Stimulated activated CD8-positive, alpha-beta memory T cell treated with anti-CD3 and anti-CD28 coated beads, Interleukin-7, amount 100 ng/mL, for 48 hours (primary cell): ENCODE data around the gene EIF1B.

ENCODE experiments used
- DNase-seq, 2 donors: peaks; one replicate each; pipeline ENCODE4 v3.0.0-alpha.2; 2020; ENCODE audit warnings: low read depth in 1 of 2; ENCODE audit errors: extremely low read depth in 1 of 2

The EIF1B gene

GRCh38 chr3:40308725-40309417 is 636 bp upstream of the EIF1B start:
- no peak for DNase-seq

GRCh38 chr3:40309925-40310695 is 603 bp downstream of the EIF1B start:
- DNase-seq: peak in 1 of 2 donors; percentile 12

- no peak for DNase-seq
Observed at GRCh38 chr3:40310705-40311104, 1.2 kb downstream of the EIF1B start.

GRCh38 chr3:40312661-40313226 is 3.2 kb downstream of the EIF1B start:
- no peak for DNase-seq

- DNase-seq: no peak
Observed at GRCh38 chr3:40313975-40314860, 4.7 kb downstream of the EIF1B start.

GRCh38 chr3:40317061-40317855 is 7.8 kb downstream of the EIF1B start:
- DNase-seq: peak in 1 of 2 donors; percentile 10

GRCh38 chr3:40321818-40322217 is 12.3 kb downstream of the EIF1B start:
- peak in 1 of 2 donors; percentile 10 for DNase-seq

- no peak for DNase-seq
Observed at GRCh38 chr3:40323946-40324345, 14.4 kb downstream of the EIF1B start.

- no peak for DNase-seq
Observed at GRCh38 chr3:40324621-40325020, 15.1 kb downstream of the EIF1B start.

- DNase-seq: no peak
Observed at GRCh38 chr3:40325465-40325864, 16.0 kb downstream of the EIF1B start.

GRCh38 chr3:40328374-40328773 is 18.9 kb downstream of the EIF1B start:
- no peak for DNase-seq

- no peak for DNase-seq
Observed at GRCh38 chr3:40329071-40329470, 19.6 kb downstream of the EIF1B start.

- no peak for DNase-seq
Observed at GRCh38 chr3:40332684-40333083, 23.2 kb downstream of the EIF1B start.

GRCh38 chr3:40333416-40333815 is 23.9 kb downstream of the EIF1B start:
- DNase-seq: no peak

- DNase-seq: no peak
Observed at GRCh38 chr3:40333852-40334251, 24.3 kb downstream of the EIF1B start.

GRCh38 chr3:40336101-40336500 is 26.6 kb downstream of the EIF1B start:
- no peak for DNase-seq

GRCh38 chr3:40336511-40337135 is 27.1 kb downstream of the EIF1B start:
- no peak for DNase-seq

- no peak for DNase-seq
Observed at GRCh38 chr3:40337136-40338108, 27.9 kb downstream of the EIF1B start.

GRCh38 chr3:40339871-40340270 is 30.4 kb downstream of the EIF1B start:
- DNase-seq: no peak
